ENCODE measurements around the gene ACSF3. TPM values are rescaled to one million over a fixed set of nuclear protein-coding genes. Genes with fewer than 3 reads are reported as not detected.

Gene ACSF3
- polyA plus RNA-seq, 1 donor from 2014 or later, result 20.8 TPM

- no peak overlapping the region for H2AFZ ChIP-seq (ENCODE audit: low read depth, low read length)
- H3K27me3 ChIP-seq (ENCODE audit: insufficient read depth, low read depth, low read length), result no peaks in the 10 kb centered on the region
- H3F3A ChIP-seq (ENCODE audit: insufficient read depth, low read length, poor library complexity, severe bottlenecking), result no peaks in the 10 kb centered on the region
- no peaks in the 10 kb centered on the region for H3K9me3 ChIP-seq (ENCODE audit: low read length)
- no peak overlapping the region for H3K27ac ChIP-seq (ENCODE audit: low read length)
- H3K36me3 ChIP-seq (ENCODE audit: insufficient read depth, low read length), result no peaks in the 10 kb centered on the region
- no peak overlapping the region for H3K4me2 ChIP-seq (ENCODE audit: low read length)
- no peaks in the 10 kb centered on the region for H3K9me2 ChIP-seq (ENCODE audit: insufficient read depth, low read length)
- no peak overlapping the region for H3K4me3 ChIP-seq (ENCODE audit: low read length)
- TF ChIP-seq RAD21 (conservative IDR thresholded peaks at IDR 0.05) (no peak), TAF1 (IDR thresholded peaks at IDR 0.05; ENCODE audit: low read depth) (no peak), EP300 (conservative IDR thresholded peaks at IDR 0.05; ENCODE audit: poor library complexity, severe bottlenecking) (no peak), MXI1 (conservative IDR thresholded peaks at IDR 0.05; ENCODE audit: poor library complexity, severe bottlenecking) (no peak), SMC3 (conservative IDR thresholded peaks at IDR 0.05; ENCODE audit: poor library complexity) (no peak), REST (IDR thresholded peaks at IDR 0.05; ENCODE audit: borderline replicate concordance) (no peak), CTCF (IDR thresholded peaks at IDR 0.05; ENCODE audit: poor library complexity, severe bottlenecking) (no peak), EZH2 (IDR thresholded peaks at IDR 0.05; ENCODE audit: borderline replicate concordance, insufficient read depth, low read length, poor library complexity, severe bottlenecking) (no peak), POLR2AphosphoS5 (IDR thresholded peaks at IDR 0.05) (no peak)
- no peak overlapping the region for H3K9ac ChIP-seq (ENCODE audit: low read length)
- no peaks in the 10 kb centered on the region for H4K20me1 ChIP-seq (ENCODE audit: insufficient read depth)
- no peaks in the 10 kb centered on the region for H3K79me2 ChIP-seq (replicated peaks; ENCODE audit: insufficient read depth, low read length)
Measured at GRCh38 chr16:89045181-89045815, 48.4 kb upstream of the ACSF3 start.

GRCh38 chr16:89045881-89046280, 47.8 kb upstream of the ACSF3 start:
- H3K4me3 ChIP-seq (ENCODE audit: low read length), result no peak overlapping the region
- no peaks in the 10 kb centered on the region for H3K79me2 ChIP-seq (replicated peaks; ENCODE audit: insufficient read depth, low read length)

More at GRCh38 chr16:89045881-89046280, 47.8 kb upstream of the ACSF3 start:
- no peaks in the 10 kb centered on the region for H3K36me3 ChIP-seq (ENCODE audit: insufficient read depth, low read length)
- no peak overlapping the region for H3K9ac ChIP-seq (ENCODE audit: low read length)
- H3K4me2 ChIP-seq (ENCODE audit: low read length), result no peak overlapping the region
- no peaks in the 10 kb centered on the region for H3K9me2 ChIP-seq (ENCODE audit: insufficient read depth, low read length)
- H3K9me3 ChIP-seq (ENCODE audit: low read length), result no peaks in the 10 kb centered on the region
- H3K27me3 ChIP-seq (ENCODE audit: insufficient read depth, low read depth, low read length), result no peaks in the 10 kb centered on the region
- H3K27ac ChIP-seq (ENCODE audit: low read length), result no peak overlapping the region
- no peak overlapping the region for H2AFZ ChIP-seq (ENCODE audit: low read depth, low read length)
- H4K20me1 ChIP-seq (ENCODE audit: insufficient read depth), result no peaks in the 10 kb centered on the region
- H3F3A ChIP-seq (ENCODE audit: insufficient read depth, low read length, poor library complexity, severe bottlenecking), result no peaks in the 10 kb centered on the region
- TF ChIP-seq EP300 (conservative IDR thresholded peaks at IDR 0.05; ENCODE audit: poor library complexity, severe bottlenecking) (no peak), RAD21 (conservative IDR thresholded peaks at IDR 0.05) (no peak), REST (IDR thresholded peaks at IDR 0.05; ENCODE audit: borderline replicate concordance) (no peak), POLR2AphosphoS5 (IDR thresholded peaks at IDR 0.05) (no peak), CTCF (IDR thresholded peaks at IDR 0.05; ENCODE audit: poor library complexity, severe bottlenecking) (no peak), EZH2 (IDR thresholded peaks at IDR 0.05; ENCODE audit: borderline replicate concordance, insufficient read depth, low read length, poor library complexity, severe bottlenecking) (no peak), SMC3 (conservative IDR thresholded peaks at IDR 0.05; ENCODE audit: poor library complexity) (no peak), MXI1 (conservative IDR thresholded peaks at IDR 0.05; ENCODE audit: poor library complexity, severe bottlenecking) (no peak), TAF1 (IDR thresholded peaks at IDR 0.05; ENCODE audit: low read depth) (no peak)

Data from neural cell (in vitro differentiated cells).